IPS DF 6.9 (cell line): ENCODE data around the gene CCDC57.

ENCODE experiments used
- DNase-seq: peaks from one replicate; pipeline ENCODE4 v3.0.0-alpha.2; 2013; ENCODE audit warnings: low read depth, low spot score
- H3K27ac ChIP-seq: one replicate; pipeline ENCODE4 v1.5.1; 2013; ENCODE audit warnings: low read length, control low read depth
- H3K27me3 ChIP-seq: 2 replicates; pipeline ENCODE4 v1.6.1; 2013; ENCODE audit warnings: mild to moderate bottlenecking, low read length; ENCODE audit not compliant: control insufficient read depth, insufficient read depth
- H3K36me3 ChIP-seq: 2 replicates; pipeline ENCODE4 v1.6.1; 2013; ENCODE audit warnings: low read length; ENCODE audit not compliant: control insufficient read depth, insufficient read depth
- H3K4me1 ChIP-seq: 2 replicates; pipeline ENCODE4 v1.6.1; 2013; ENCODE audit warnings: low read length; ENCODE audit not compliant: control insufficient read depth, insufficient read depth
- H3K4me3 ChIP-seq: 2 replicates; pipeline ENCODE4 v1.5.1; 2013; ENCODE audit warnings: mild to moderate bottlenecking, low read length
- H3K9me3 ChIP-seq: 2 replicates; pipeline ENCODE4 v1.6.1; 2013; ENCODE audit warnings: low read length, inconsistent platforms; ENCODE audit not compliant: control insufficient read depth, insufficient read depth
- WGBS: extraction: QIAGEN DNeasy Blood & Tissue Kit; methylation state at CpG from one replicate; pipeline ENCODE4 v1.1.7; 2013; ENCODE audit warnings: mixed read lengths, missing lambda C conversion rate; ENCODE audit not compliant: insufficient read length, insufficient coverage; 5-methylcytosine and 5-hydroxymethylcytosine counted together

Gene CCDC57

GRCh38 chr17:82097184-82097918 is 115.3 kb downstream of the CCDC57 start:
- H3K9me3 ChIP-seq, result no peaks in the 10 kb centered on the region
- H3K27ac ChIP-seq, result no peak overlapping the region
- no peaks in the 10 kb centered on the region for H3K27me3 ChIP-seq
- WGBS, result no CpG with 5 or more reads among the region's 77 CpGs
- no peak for DNase-seq
- peak overlapping the region; percentile 78 for H3K4me3 ChIP-seq
- H3K36me3 ChIP-seq, result peaks cover 34% of the 10 kb centered on the region
- peaks cover 16% of the 10 kb centered on the region for H3K4me1 ChIP-seq

- H3K27me3 ChIP-seq, result no peaks in the 10 kb centered on the region
- H3K36me3 ChIP-seq, result peaks cover 40% of the 10 kb centered on the region
- H3K4me3 ChIP-seq, result peak overlapping the region; percentile 78
- no peak overlapping the region for H3K27ac ChIP-seq
- no CpG with 5 or more reads among the region's 8 CpGs for WGBS
- no peak for DNase-seq
- peaks cover 16% of the 10 kb centered on the region for H3K4me1 ChIP-seq
- no peaks in the 10 kb centered on the region for H3K9me3 ChIP-seq
These were observed 115.9 kb downstream of the CCDC57 start for GRCh38 chr17:82096709-82097183.

GRCh38 chr17:82095777-82096708 is 116.6 kb downstream of the CCDC57 start:
- no peak overlapping the region for H3K27ac ChIP-seq
- peaks cover 47% of the 10 kb centered on the region for H3K36me3 ChIP-seq
- peaks cover 16% of the 10 kb centered on the region for H3K4me1 ChIP-seq
- no peak for DNase-seq
- no peaks in the 10 kb centered on the region for H3K27me3 ChIP-seq
- WGBS, result no CpG with 5 or more reads among the region's 35 CpGs
- H3K4me3 ChIP-seq, result no peak overlapping the region; the same call in 1 of the 2 replicates
- no peaks in the 10 kb centered on the region for H3K9me3 ChIP-seq

- Histone ChIP-seq H3K4me3 (no peak overlapping the region), H3K36me3 (peaks cover 55% of the 10 kb centered on the region), H3K27me3 (no peaks in the 10 kb centered on the region), H3K4me1 (peaks cover 11% of the 10 kb centered on the region), H3K27ac (no peak overlapping the region), H3K9me3 (no peaks in the 10 kb centered on the region)
- no peak for DNase-seq
- whole genome bisulfite sequencing, result no CpG with 5 or more reads among the region's 37 CpGs
These were observed 117.5 kb downstream of the CCDC57 start for GRCh38 chr17:82094931-82095776.

GRCh38 chr17:82092995-82093751 is 119.5 kb downstream of the CCDC57 start:
- no peaks in the 10 kb centered on the region for H3K27me3 ChIP-seq
- H3K9me3 ChIP-seq, result no peaks in the 10 kb centered on the region
- peaks cover 75% of the 10 kb centered on the region for H3K36me3 ChIP-seq
- WGBS, result no CpG with 5 or more reads among the region's 40 CpGs
- DNase-seq, result no peak
- H3K27ac ChIP-seq, result no peak overlapping the region
- H3K4me3 ChIP-seq, result no peak overlapping the region
- H3K4me1 ChIP-seq, result peaks cover 11% of the 10 kb centered on the region

- WGBS, result no CpG with 5 or more reads among the region's 20 CpGs
- Histone ChIP-seq H3K27me3 (no peaks in the 10 kb centered on the region), H3K4me3 (no peak overlapping the region), H3K4me1 (peaks cover 11% of the 10 kb centered on the region), H3K9me3 (no peaks in the 10 kb centered on the region), H3K27ac (no peak overlapping the region), H3K36me3 (peaks cover 80% of the 10 kb centered on the region)
- DNase-seq, result no peak
These were observed 120.0 kb downstream of the CCDC57 start for GRCh38 chr17:82092628-82092994.

GRCh38 chr17:82092094-82092586 is 120.5 kb downstream of the CCDC57 start:
- H3K4me3 ChIP-seq, result no peak overlapping the region
- WGBS, result no CpG with 5 or more reads among the region's 23 CpGs
- DNase-seq, result no peak
- no peaks in the 10 kb centered on the region for H3K27me3 ChIP-seq
- H3K4me1 ChIP-seq, result peaks cover 11% of the 10 kb centered on the region
- no peaks in the 10 kb centered on the region for H3K9me3 ChIP-seq
- no peak overlapping the region for H3K27ac ChIP-seq
- peaks cover 85% of the 10 kb centered on the region for H3K36me3 ChIP-seq

GRCh38 chr17:82091264-82092066 is 121.2 kb downstream of the CCDC57 start:
- no peaks in the 10 kb centered on the region for H3K9me3 ChIP-seq
- peaks cover 91% of the 10 kb centered on the region for H3K36me3 ChIP-seq
- no CpG with 5 or more reads among the region's 37 CpGs for WGBS
- no peak for DNase-seq
- H3K4me3 ChIP-seq, result no peak overlapping the region
- H3K27ac ChIP-seq, result no peak overlapping the region
- no peaks in the 10 kb centered on the region for H3K27me3 ChIP-seq
- peaks cover 7% of the 10 kb centered on the region; the same call in 1 of the 2 replicates for H3K4me1 ChIP-seq
